ENCODE data around the gene SMAP1.

Gene SMAP1

DNA sequence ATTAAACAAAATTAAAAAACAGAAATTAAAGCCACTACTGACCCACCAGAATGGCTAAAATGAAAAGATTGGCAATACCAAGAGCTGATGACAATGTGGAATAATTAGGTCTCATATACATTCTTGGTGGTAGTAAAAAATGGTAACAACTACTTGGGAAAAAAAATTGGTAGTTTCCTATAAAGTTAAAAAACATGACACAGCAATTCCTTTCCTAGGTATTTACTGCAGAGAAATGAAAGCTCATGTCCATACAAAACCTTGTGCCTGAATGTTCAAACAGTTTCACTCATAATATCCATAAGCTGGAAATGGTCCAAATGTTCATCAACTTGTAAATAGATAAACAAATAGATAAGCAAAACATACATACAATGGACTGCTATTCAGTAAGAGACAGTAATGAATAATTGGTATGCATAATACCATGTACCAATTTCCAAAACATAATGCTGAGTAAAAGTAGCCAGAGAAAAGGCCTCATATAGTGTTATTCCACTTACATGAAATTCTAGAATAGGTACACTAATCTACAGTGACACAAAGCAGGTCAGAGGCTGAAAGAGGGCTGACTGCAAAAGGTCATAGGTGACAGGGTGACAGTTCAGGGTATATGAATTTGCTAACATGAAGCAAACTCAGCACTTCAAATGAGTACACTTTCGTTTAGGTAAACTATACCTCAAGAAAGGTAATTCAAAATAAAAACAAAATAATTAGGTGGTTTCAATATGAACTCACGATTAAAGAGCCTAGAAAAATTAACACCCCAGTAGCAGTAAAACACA, 236.2 kb downstream of the SMAP1 start:
- no peak for DNase-seq

DNA sequence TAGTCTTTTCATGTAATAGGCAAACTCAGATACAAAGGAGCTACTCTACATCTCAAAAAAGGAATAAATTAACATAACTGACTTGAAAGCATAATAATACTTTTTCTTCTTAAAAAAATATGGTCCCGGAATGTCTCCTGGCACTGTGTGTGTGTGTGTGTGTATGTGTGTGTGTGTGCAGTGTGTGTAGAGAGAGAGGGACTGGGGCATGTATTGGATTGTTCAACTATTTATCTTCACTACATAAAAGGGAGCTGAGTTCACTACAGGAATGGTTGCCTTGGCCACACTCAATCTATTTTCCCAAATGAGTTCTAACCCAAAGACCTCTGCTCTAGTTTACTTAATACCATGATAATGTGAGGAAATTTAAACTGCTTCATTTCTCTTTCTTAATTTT, 238.1 kb downstream of the SMAP1 start:
- no peak for DNase-seq

Data from OCI-M1 (cell line).